Colon (tissue), 2 donors: ENCODE measurements around the gene GPR65.
"Not testable (repeated sequence)": the region's sequence is repeated elsewhere in the genome, so short reads cannot be mapped to it uniquely, and the experiment has no call there.

Experiments
- FAIRE-seq: peaks from 2 replicates; lab custom pipeline; 2012; peaks lifted over from hg19 to GRCh38; lab: Jason Lieb, UNC
- donor health status: control.
- donor health status: control.

GPR65 gene

GRCh38 chr14:88004506-88005036 lies 364 bp upstream of the GPR65 start:
- no peak for FAIRE-seq

- no peak for FAIRE-seq
Observed at GRCh38 chr14:88005978-88006851, 1.3 kb downstream of the GPR65 start.

- FAIRE-seq, result no peak
Observed at GRCh38 chr14:88007608-88008007, 2.7 kb downstream of the GPR65 start.

- FAIRE-seq, result no peak
Observed at GRCh38 chr14:88008039-88008742, 3.3 kb downstream of the GPR65 start.

GRCh38 chr14:88009486-88009885 lies 4.6 kb downstream of the GPR65 start:
- FAIRE-seq, result no peak

- FAIRE-seq, result no peak
Observed at GRCh38 chr14:88010331-88010730, 5.4 kb downstream of the GPR65 start.

- FAIRE-seq, result no peak
Observed at GRCh38 chr14:88012495-88012894, 7.6 kb downstream of the GPR65 start.

- FAIRE-seq, result no peak
Observed at GRCh38 chr14:88013750-88014349, 8.9 kb downstream of the GPR65 start.

GRCh38 chr14:88016768-88017167 lies 11.8 kb downstream of the GPR65 start:
- no peak for FAIRE-seq

- FAIRE-seq, result no peak
Observed at GRCh38 chr14:88017535-88017934, 12.6 kb downstream of the GPR65 start.

- no peak for FAIRE-seq
Observed at GRCh38 chr14:88023658-88024187, 18.8 kb downstream of the GPR65 start.

- FAIRE-seq, result not testable (repeated sequence)
Observed at GRCh38 chr14:88024252-88025086, 19.5 kb downstream of the GPR65 start.

- FAIRE-seq, result no peak
Observed at GRCh38 chr14:88025313-88025712, 20.4 kb downstream of the GPR65 start.

GRCh38 chr14:88026890-88027289 lies 22.0 kb downstream of the GPR65 start:
- no peak for FAIRE-seq

- FAIRE-seq, result no peak
Observed at GRCh38 chr14:88029500-88029899, 24.6 kb downstream of the GPR65 start.

GRCh38 chr14:88030079-88030478 lies 25.1 kb downstream of the GPR65 start:
- FAIRE-seq, result no peak

GRCh38 chr14:88030892-88031291 lies 26.0 kb downstream of the GPR65 start:
- FAIRE-seq, result no peak

- no peak for FAIRE-seq
Observed at GRCh38 chr14:88032373-88032772, 27.4 kb downstream of the GPR65 start.

GRCh38 chr14:88034076-88034475 lies 29.1 kb downstream of the GPR65 start:
- no peak for FAIRE-seq

- FAIRE-seq, result no peak
Observed at GRCh38 chr14:88036422-88036821, 31.5 kb downstream of the GPR65 start.

- no peak for FAIRE-seq
Observed at GRCh38 chr14:88037325-88037724, 32.4 kb downstream of the GPR65 start.

GRCh38 chr14:88039197-88039596 lies 34.3 kb downstream of the GPR65 start:
- no peak for FAIRE-seq
